H9 (cell line): Measurements from ENCODE around the gene PRAC2. TPM values are rescaled to one million over a fixed set of nuclear protein-coding genes. Genes with fewer than 3 reads are reported as not detected.

Experiments
- DNase-seq: peaks from one replicate; pipeline ENCODE4 v3.0.0-alpha.2; 2017
- H2AFZ ChIP-seq: one replicate; pipeline ENCODE4 v1.6.1; 2013; ENCODE audit warnings: mild to moderate bottlenecking, low read length, control low read depth, moderate library complexity
- H2AK5ac ChIP-seq: 2 replicates; pipeline ENCODE4 v1.6.1; 2013; ENCODE audit warnings: low read length, control low read depth, mixed read lengths; ENCODE audit not compliant: insufficient read length
- H2BK120ac ChIP-seq: one replicate; pipeline ENCODE4 v1.6.1; 2013; ENCODE audit warnings: low read depth, mild to moderate bottlenecking, low read length, control low read depth, inconsistent platforms; ENCODE audit not compliant: poor library complexity, severe bottlenecking
- H2BK12ac ChIP-seq: 2 replicates; pipeline ENCODE4 v1.6.1; 2013; ENCODE audit warnings: low read length, control low read depth, mixed read lengths, low read depth; ENCODE audit not compliant: insufficient read length
- H2BK15ac ChIP-seq: 2 replicates; pipeline ENCODE4 v1.6.1; 2013; ENCODE audit warnings: low read depth, low read length, control low read depth
- H2BK20ac ChIP-seq: one replicate; pipeline ENCODE4 v1.6.1; 2013; ENCODE audit warnings: low read depth, mild to moderate bottlenecking, low read length, control low read depth, inconsistent platforms; ENCODE audit not compliant: poor library complexity, severe bottlenecking
- H2BK5ac ChIP-seq: 2 replicates; pipeline ENCODE4 v1.6.1; 2013; ENCODE audit warnings: low read length, control low read depth, mixed read lengths; ENCODE audit not compliant: insufficient read length
- H3K14ac ChIP-seq: 2 replicates; pipeline ENCODE4 v1.6.1; 2013; ENCODE audit warnings: low read length, control low read depth; ENCODE audit not compliant: insufficient read depth
- H3K18ac ChIP-seq: 2 replicates; pipeline ENCODE4 v1.6.1; 2013; ENCODE audit warnings: low read depth, mild to moderate bottlenecking, mixed read lengths, low read length, control low read depth; ENCODE audit not compliant: insufficient read length
- H3K23ac ChIP-seq: 2 replicates; pipeline ENCODE4 v1.6.1; 2013; ENCODE audit warnings: low read length, control low read depth, mixed read lengths, low read depth; ENCODE audit not compliant: insufficient read length
- H3K23me2 ChIP-seq: 2 replicates; pipeline ENCODE4 v1.6.1; 2013; ENCODE audit warnings: low read depth, mild to moderate bottlenecking, mixed read lengths, low read length, control low read depth; ENCODE audit not compliant: insufficient read length, poor library complexity, severe bottlenecking
- H3K27ac ChIP-seq: 2 replicates; pipeline ENCODE4 v1.5.1; 2013; ENCODE audit warnings: low read length, control low read depth, mixed read lengths, low read depth; ENCODE audit not compliant: insufficient read length
- H3K27me3 ChIP-seq: 2 replicates; pipeline ENCODE4 v1.6.1; 2013; ENCODE audit warnings: low read length, control low read depth, inconsistent platforms; ENCODE audit not compliant: insufficient read depth
- H3K4ac ChIP-seq: 2 replicates; pipeline ENCODE4 v1.6.1; 2013; ENCODE audit warnings: low read depth, mild to moderate bottlenecking, control low read depth, inconsistent platforms, low read length, moderate library complexity
- H3K4me1 ChIP-seq: 2 replicates; pipeline ENCODE4 v1.6.1; 2013; ENCODE audit warnings: low read length, control low read depth, inconsistent platforms; ENCODE audit not compliant: insufficient read depth
- H3K4me2 ChIP-seq: 2 replicates; pipeline ENCODE4 v1.6.1; 2013; ENCODE audit warnings: low read length, control low read depth, mixed read lengths; ENCODE audit not compliant: insufficient read length, insufficient read depth
- H3K56ac ChIP-seq: 2 replicates; pipeline ENCODE4 v1.6.1; 2013; ENCODE audit warnings: low read depth, mild to moderate bottlenecking, mixed read lengths, low read length, control low read depth; ENCODE audit not compliant: insufficient read length
- H3K79me1 ChIP-seq: 2 replicates; pipeline ENCODE4 v1.6.1; 2013; ENCODE audit warnings: low read depth, mild to moderate bottlenecking, moderate library complexity, low read length, control low read depth, inconsistent platforms; ENCODE audit not compliant: insufficient read depth, poor library complexity, severe bottlenecking
- H3K79me2 ChIP-seq: 2 replicates; pipeline ENCODE4 v1.6.1; 2013; ENCODE audit warnings: low read length, control low read depth, inconsistent platforms; ENCODE audit not compliant: insufficient read depth
- H3K9ac ChIP-seq: 2 replicates; pipeline ENCODE4 v1.6.1; 2013; ENCODE audit warnings: low read length, control low read depth, mixed read lengths; ENCODE audit not compliant: insufficient read length; ENCODE audit errors: extremely low read depth
- H3K9me3 ChIP-seq: one replicate; pipeline ENCODE4 v1.6.1; 2013; ENCODE audit warnings: low read depth, low read length, inconsistent platforms; ENCODE audit not compliant: control insufficient read depth
- H3T11ph ChIP-seq: one replicate; pipeline ENCODE4 v1.6.1; 2013; ENCODE audit warnings: mild to moderate bottlenecking, low read length, control low read depth, inconsistent platforms
- H4K20me1 ChIP-seq: one replicate; pipeline ENCODE4 v1.6.1; 2013; ENCODE audit not compliant: control insufficient read depth, insufficient read length, insufficient read depth
- H4K5ac ChIP-seq: 2 replicates; pipeline ENCODE4 v1.6.1; 2013; ENCODE audit warnings: low read depth, mild to moderate bottlenecking, mixed read lengths, low read length, control low read depth; ENCODE audit not compliant: insufficient read length
- H4K8ac ChIP-seq: replicated peaks from 2 replicates; pipeline ENCODE4 v1.6.1; 2013; ENCODE audit warnings: low read length, control low read depth, mixed read lengths, low read depth; ENCODE audit not compliant: insufficient read length
- H4K91ac ChIP-seq: 2 replicates; pipeline ENCODE4 v1.6.1; 2013; ENCODE audit warnings: low read depth, mild to moderate bottlenecking, moderate library complexity, mixed read lengths, low read length, control low read depth; ENCODE audit not compliant: insufficient read length
- H3K27ac Mint-ChIP-seq, 3 experiments: 2 replicates in 2 of 3; 3 replicates in 1 of 3; pipeline ENCODE4 v1.8.0; 2020 to 2021; ENCODE audit warnings: mixed read lengths in 3 of 3, mild to moderate bottlenecking in 1 of 3, moderate library complexity in 1 of 3
- H3K27me3 Mint-ChIP-seq: 2 replicates; pipeline ENCODE4 v1.8.0; 2021; ENCODE audit warnings: low read depth, mild to moderate bottlenecking, moderate library complexity, mixed read lengths
- H3K36me3 Mint-ChIP-seq, 3 experiments: 2 replicates in 2 of 3; 3 replicates in 1 of 3; pipeline ENCODE4 v1.8.0; 2020 to 2021; ENCODE audit warnings: low read depth in 3 of 3, mixed read lengths in 3 of 3; ENCODE audit not compliant: insufficient read depth in 1 of 3
- H3K4me1 Mint-ChIP-seq, 2 experiments: 2 replicates each; pipeline ENCODE4 v1.8.0; 2020; ENCODE audit warnings: mixed read lengths in 2 of 2
- H3K4me3 Mint-ChIP-seq, 2 experiments: 2 replicates in 1 of 2; 3 replicates in 1 of 2; pipeline ENCODE4 v1.8.0; 2020 to 2021; ENCODE audit warnings: mild to moderate bottlenecking in 2 of 2, mixed read lengths in 2 of 2, moderate library complexity in 1 of 2
- H3K9me3 Mint-ChIP-seq, 2 experiments: 2 replicates in 1 of 2; 3 replicates in 1 of 2; pipeline ENCODE4 v1.8.0; 2020; ENCODE audit warnings: mild to moderate bottlenecking in 2 of 2, mixed read lengths in 2 of 2, moderate library complexity in 1 of 2
- WGBS: extraction: QIAGEN DNeasy Blood & Tissue Kit; methylation state at CpG from one replicate; pipeline ENCODE4 v1.1.7; 2013; ENCODE audit warnings: missing lambda C conversion rate, low lambda C conversion rate, mixed read lengths; ENCODE audit not compliant: insufficient read length; ENCODE audit errors: extremely low coverage; 5-methylcytosine and 5-hydroxymethylcytosine counted together
- total RNA-seq: library from RNA; stranded (reverse); gene quantifications from 2 replicates; pipeline ENCODE4 v1.2.1, GENCODE V29; 2021
- TF ChIP-seq, protein P1 (sequence below): fragments of 200-600 bp; sonication (generic); conservative IDR thresholded peaks from 3 replicates; pipeline ENCODE4 v1.8.0; 2021; ENCODE audit warnings: antibody characterized with exemption, mild to moderate bottlenecking

PRAC2 gene
- total RNA-seq, 1 experiment from 2014 or later = not detected

DNA sequence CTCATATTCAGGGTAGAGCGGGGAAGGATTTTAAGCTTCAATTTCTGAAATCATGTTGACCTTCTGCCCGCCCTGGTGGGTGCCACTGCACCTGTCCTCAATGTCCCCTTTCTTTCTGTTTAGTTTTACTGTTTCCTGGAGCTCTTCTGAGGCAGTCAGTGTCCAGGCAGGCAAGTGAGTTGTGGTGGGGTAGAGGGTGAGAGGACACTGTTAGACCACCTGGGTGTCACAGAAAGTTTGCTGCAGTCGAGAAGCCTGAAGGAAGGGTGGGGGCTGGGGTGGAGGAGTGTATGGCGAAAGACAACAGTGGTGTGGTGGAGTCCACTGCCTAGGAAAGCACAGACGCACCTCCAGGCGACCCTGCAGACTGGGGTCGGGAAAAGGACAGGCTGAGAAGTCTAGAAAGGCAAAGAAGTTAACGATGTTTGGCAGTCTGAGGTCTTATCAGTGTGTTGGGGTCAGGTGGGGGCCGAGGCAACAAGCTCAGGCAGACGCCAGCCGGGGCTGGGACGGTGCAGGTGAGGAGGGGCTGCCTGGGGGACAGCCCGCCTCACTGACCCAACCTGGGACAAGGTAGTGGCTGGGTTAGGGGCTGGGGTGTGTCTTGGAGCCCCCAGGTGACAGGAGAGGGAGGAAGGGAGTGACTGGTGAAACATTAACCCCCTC, 28.9 kb downstream of the PRAC2 start:
- H3K79me1 ChIP-seq = no peaks in the 10 kb centered on the region

More for the DNA sequence above, 28.9 kb downstream of the PRAC2 start:
- H3K4me2 ChIP-seq = no peak overlapping the region
- no peak overlapping the region for H3K27ac ChIP-seq
- H4K8ac ChIP-seq = no peak overlapping the region
- H3K4me1 ChIP-seq = no peaks in the 10 kb centered on the region
- no peak overlapping the region for H3T11ph ChIP-seq
- H3K18ac ChIP-seq = no peak overlapping the region
- TF ChIP-seq, protein P1, sequence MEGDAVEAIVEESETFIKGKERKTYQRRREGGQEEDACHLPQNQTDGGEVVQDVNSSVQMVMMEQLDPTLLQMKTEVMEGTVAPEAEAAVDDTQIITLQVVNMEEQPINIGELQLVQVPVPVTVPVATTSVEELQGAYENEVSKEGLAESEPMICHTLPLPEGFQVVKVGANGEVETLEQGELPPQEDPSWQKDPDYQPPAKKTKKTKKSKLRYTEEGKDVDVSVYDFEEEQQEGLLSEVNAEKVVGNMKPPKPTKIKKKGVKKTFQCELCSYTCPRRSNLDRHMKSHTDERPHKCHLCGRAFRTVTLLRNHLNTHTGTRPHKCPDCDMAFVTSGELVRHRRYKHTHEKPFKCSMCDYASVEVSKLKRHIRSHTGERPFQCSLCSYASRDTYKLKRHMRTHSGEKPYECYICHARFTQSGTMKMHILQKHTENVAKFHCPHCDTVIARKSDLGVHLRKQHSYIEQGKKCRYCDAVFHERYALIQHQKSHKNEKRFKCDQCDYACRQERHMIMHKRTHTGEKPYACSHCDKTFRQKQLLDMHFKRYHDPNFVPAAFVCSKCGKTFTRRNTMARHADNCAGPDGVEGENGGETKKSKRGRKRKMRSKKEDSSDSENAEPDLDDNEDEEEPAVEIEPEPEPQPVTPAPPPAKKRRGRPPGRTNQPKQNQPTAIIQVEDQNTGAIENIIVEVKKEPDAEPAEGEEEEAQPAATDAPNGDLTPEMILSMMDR = no peak
- no peak overlapping the region for H3K27ac Mint-ChIP-seq
- H3K9ac ChIP-seq = no peak overlapping the region
- WGBS = no CpG with 5 or more reads among the region's 13 CpGs
- H2BK12ac ChIP-seq = no peak overlapping the region
- H3K79me2 ChIP-seq = no peaks in the 10 kb centered on the region
- no peaks in the 10 kb centered on the region for H3K9me3 ChIP-seq
- H2BK20ac ChIP-seq = no peak overlapping the region
- H3K27me3 Mint-ChIP-seq = peaks cover 100% of the 10 kb centered on the region
- H4K91ac ChIP-seq = no peak overlapping the region
- H3K4me1 Mint-ChIP-seq = peaks cover 7 to 12% of the 10 kb centered on the region in 2 experiments
- no peak overlapping the region for H4K5ac ChIP-seq
- H2AK5ac ChIP-seq = no peak overlapping the region
- peaks cover 0 to 5% of the 10 kb centered on the region in 2 experiments; a peak in 2 of 5 replicates for H3K9me3 Mint-ChIP-seq
- peaks cover 97% of the 10 kb centered on the region for H3K27me3 ChIP-seq
- no peaks in the 10 kb centered on the region for H3K23me2 ChIP-seq
- H3K4me3 Mint-ChIP-seq = no peak overlapping the region
- no peaks in the 10 kb centered on the region; a peak in 1 of 7 replicates for H3K36me3 Mint-ChIP-seq
- no peak for DNase-seq
- H2BK120ac ChIP-seq = no peak overlapping the region
- no peak overlapping the region for H3K56ac ChIP-seq
- H3K4ac ChIP-seq = no peak overlapping the region
- H3K23ac ChIP-seq = no peak overlapping the region
- no peak overlapping the region for H3K14ac ChIP-seq
- no peaks in the 10 kb centered on the region for H4K20me1 ChIP-seq
- H2BK15ac ChIP-seq = no peak overlapping the region
- H2AFZ ChIP-seq = no peak overlapping the region
- no peak overlapping the region for H2BK5ac ChIP-seq
